PFSK-1 (cell line): ENCODE results near the gene TRA2B.

Source experiments
- FOXP2 ChIP-seq: optimal IDR thresholded peaks from 2 replicates; pipeline ENCODE3; 2011; ENCODE audit warnings: borderline replicate concordance, control low read depth, inconsistent platforms; ENCODE audit not compliant: insufficient read depth; ENCODE audit errors: extremely low read length, extremely low read depth
- POLR2AphosphoS5 ChIP-seq: IDR thresholded peaks from 2 replicates; pipeline ENCODE4 v1.6.1; 2012; ENCODE audit warnings: low read depth, mild to moderate bottlenecking, control low read depth, low read length, moderate library complexity
- REST ChIP-seq, 2 experiments: IDR thresholded peaks; 2 replicates each; pipeline versions ENCODE4 v1.6.1 to v1.8.0; 2011 to 2012; ENCODE audit warnings: low read depth in 2 of 2, low read length in 2 of 2, control low read depth in 1 of 2, inconsistent platforms in 1 of 2, mild to moderate bottlenecking in 1 of 2, moderate library complexity in 1 of 2; ENCODE audit not compliant: insufficient read depth in 1 of 2
- SIN3A ChIP-seq: IDR thresholded peaks from 2 replicates; pipeline ENCODE4 v1.6.1; 2012; ENCODE audit warnings: mild to moderate bottlenecking, low read length, moderate library complexity, borderline replicate concordance; ENCODE audit not compliant: insufficient read depth
- TAF1 ChIP-seq: IDR thresholded peaks from 2 replicates; pipeline ENCODE4 v1.6.1; 2012; ENCODE audit warnings: low read length, control low read depth, borderline replicate concordance; ENCODE audit not compliant: insufficient read depth

Gene TRA2B

GRCh38 chr3:185887066-185887465 lies 50.7 kb downstream of the TRA2B start:
- TF ChIP-seq SIN3A (no peak), FOXP2 (no peak), REST (IDR thresholded peaks at IDR 0.05; ENCODE audit: insufficient read depth in 1 of 2, low read depth in 2 of 2, low read length in 2 of 2) (no peak), POLR2AphosphoS5 (no peak), TAF1 (no peak)

- TF ChIP-seq FOXP2 (no peak), REST (IDR thresholded peaks at IDR 0.05; ENCODE audit: insufficient read depth in 1 of 2, low read depth in 2 of 2, low read length in 2 of 2) (no peak), POLR2AphosphoS5 (no peak), SIN3A (no peak), TAF1 (no peak)
Measured at GRCh38 chr3:185884641-185885040, 53.2 kb downstream of the TRA2B start.

- no peak for TF ChIP-seq POLR2AphosphoS5
- TF ChIP-seq REST (IDR thresholded peaks at IDR 0.05; ENCODE audit: insufficient read depth in 1 of 2, low read depth in 2 of 2, low read length in 2 of 2), result no peak
- TF ChIP-seq SIN3A, result no peak
- TF ChIP-seq TAF1, result no peak
- TF ChIP-seq FOXP2, result no peak
Measured at GRCh38 chr3:185881926-185882325, 55.9 kb downstream of the TRA2B start.

DNA sequence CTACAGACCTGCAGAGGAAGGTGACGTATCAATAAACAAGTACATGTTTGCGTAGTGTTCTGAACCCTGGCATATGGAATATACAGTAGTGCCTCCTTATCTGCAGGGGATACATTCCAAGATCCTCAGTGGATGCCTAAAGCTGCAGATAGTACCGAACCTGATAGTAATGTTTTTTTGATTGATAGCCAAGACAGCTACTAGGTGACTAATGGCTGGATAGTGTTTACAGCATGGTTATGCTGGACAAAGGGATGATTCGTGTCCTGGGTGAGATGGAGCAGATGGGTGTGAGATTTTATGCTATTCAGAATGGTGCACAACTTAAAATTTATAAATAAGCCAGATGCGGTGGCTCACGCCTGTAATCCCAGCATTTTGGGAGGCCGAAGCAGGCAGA lies 57.2 kb downstream of the TRA2B start:
- TF ChIP-seq TAF1 (no peak), POLR2AphosphoS5 (no peak), REST (IDR thresholded peaks at IDR 0.05; ENCODE audit: insufficient read depth in 1 of 2, low read depth in 2 of 2, low read length in 2 of 2) (no peak), FOXP2 (no peak), SIN3A (no peak)

GRCh38 chr3:185878920-185879319 lies 58.9 kb downstream of the TRA2B start:
- no peak for TF ChIP-seq POLR2AphosphoS5
- TF ChIP-seq SIN3A, result no peak
- no peak for TF ChIP-seq FOXP2
- no peak for TF ChIP-seq REST (IDR thresholded peaks at IDR 0.05; ENCODE audit: insufficient read depth in 1 of 2, low read depth in 2 of 2, low read length in 2 of 2)
- TF ChIP-seq TAF1, result no peak
